ENCODE results near the gene ABCB11. TPM values are rescaled to one million over a fixed set of nuclear protein-coding genes. Genes with fewer than 3 reads are reported as not detected.

ABCB11 gene
- total and polyA plus RNA-seq, 11 donors, result 0.05 to 0.10 (median 0.09) TPM; not detected in 6

- H3K4me1 ChIP-seq, result peaks cover 0 to 68% (median 0%) of the 10 kb centered on the region in 12 donors
- H3K4me3 ChIP-seq, result peak overlapping the region in 1 of 12 donors; percentile 34
- peak overlapping the region in 1 of 12 donors; percentile 56 for H3K27ac ChIP-seq
- no peak for TF ChIP-seq CTCF (IDR thresholded peaks at IDR 0.05)
- no peak for TF ChIP-seq POLR2A (IDR thresholded peaks at IDR 0.05)
- intact Hi-C loops (cut with DNase I), result no loop called here
- H3K36me3 ChIP-seq, result no peaks in the 10 kb centered on the region
- ATAC-seq (peak in 1 of 4 donors; percentile 54), DNase-seq (no peak)
- no peaks in the 10 kb centered on the region for H3K9me3 ChIP-seq
- no peaks in the 10 kb centered on the region for H3K27me3 ChIP-seq
- 71 to 83% (median 79%) methylated on average over 5 of the region's 5 CpGs for WGBS, 4 donors
These were observed 40.3 kb upstream of the ABCB11 start for GRCh38 chr2:169071455-169071854.

- no peak for TF ChIP-seq CTCF (IDR thresholded peaks at IDR 0.05)
- no peak for TF ChIP-seq POLR2A (IDR thresholded peaks at IDR 0.05)
- WGBS, 4 donors, result 82 to 91% (median 86%) methylated on average over 2 of the region's 2 CpGs
- ATAC-seq, result no peak
- Histone ChIP-seq H3K4me1 (peaks cover 0 to 70% (median 0%) of the 10 kb centered on the region in 12 donors), H3K36me3 (no peaks in the 10 kb centered on the region), H3K27ac (peak overlapping the region in 1 of 12 donors; percentile 59), H3K4me3 (peak overlapping the region in 1 of 12 donors; percentile 47), H3K9me3 (no peaks in the 10 kb centered on the region), H3K27me3 (no peaks in the 10 kb centered on the region)
- DNase-seq, result no peak
- intact Hi-C loops (cut with DNase I), result no loop called here
These were observed 38.7 kb upstream of the ABCB11 start for GRCh38 chr2:169069833-169070232.

GRCh38 chr2:169069341-169069740 is 38.2 kb upstream of the ABCB11 start, which contains the start of gene DHRS9:
DHRS9 (plus strand) TSS chr2:169069563; CDS start chr2:169081582, 12,019 bp downstream.
- ATAC-seq (peak in 1 of 4 donors; percentile 58), DNase-seq (peak in 1 of 5 donors; percentile 24)
- peak within 1 kb of the TSS in 1 of 12 donors; percentile 47 for H3K4me3 ChIP-seq
- H3K9me3 ChIP-seq, result no peaks in the 10 kb centered on the region
- H3K36me3 ChIP-seq, result no peaks in the 10 kb centered on the region
- peak within 1 kb of the TSS in 1 of 12 donors; percentile 59 for H3K27ac ChIP-seq
- no peaks in the 10 kb centered on the region for H3K27me3 ChIP-seq
- TF ChIP-seq CTCF (IDR thresholded peaks at IDR 0.05), result no peak
- no peak for TF ChIP-seq POLR2A (IDR thresholded peaks at IDR 0.05)
- 69 to 79% (median 72%) methylated on average over 5 of the region's 5 CpGs for WGBS, 4 donors
- peaks cover 0 to 66% (median 0%) of the 10 kb centered on the region in 12 donors for H3K4me1 ChIP-seq
- intact Hi-C loops (cut with DNase I), result no loop called here

GRCh38 chr2:169066897-169067296 is 35.8 kb upstream of the ABCB11 start:
- Histone ChIP-seq H3K27me3 (no peaks in the 10 kb centered on the region), H3K9me3 (no peaks in the 10 kb centered on the region), H3K4me3 (peak overlapping the region in 1 of 12 donors; percentile 30), H3K27ac (peak overlapping the region in 1 of 12 donors; percentile 73), H3K36me3 (no peaks in the 10 kb centered on the region), H3K4me1 (peaks cover 0 to 48% (median 0%) of the 10 kb centered on the region in 12 donors)
- TF ChIP-seq POLR2A (IDR thresholded peaks at IDR 0.05) (no peak), CTCF (IDR thresholded peaks at IDR 0.05) (no peak)
- DNase-seq (no peak), ATAC-seq (peak in 1 of 4 donors; percentile 33)
- intact Hi-C loops (cut with DNase I), result no loop called here
- 24 to 58% (median 48%) methylated on average over 1 of the region's 1 CpG for WGBS, 4 donors
